K562 (cell line): ENCODE measurements around the gene FARP2. TPM values are rescaled to one million over a fixed set of nuclear protein-coding genes. Genes with fewer than 3 reads are reported as not detected.

ENCODE experiments used
- ATAC-seq: fragments of 200-7000 bp; cut with Tn5 transposase; 3 replicates; pipeline ENCODE4 v1.9.1; 2020; ENCODE audit warnings: moderate library complexity
- BruUV-seq: library from RNA; stranded (reverse); fragments of 400-500 nt; replicated peaks from 2 replicates; lab custom pipeline; 2021; lab: Mats Ljungman, UMichigan
- CTCF ChIA-PET: fragments of 300-600 bp; formaldehyde crosslinking; extraction: SDS; loops from one replicate; lab custom pipeline; 2021; ENCODE audit warnings: low intra/inter-chr PET ratio; lab: Yijun Ruan, JAX
- POLR2A ChIA-PET: fragments of 300-600, 350-650 bp; sonication (Branson Sonifier 250); formaldehyde crosslinking; extraction: SDS; loops from one replicate; lab custom pipeline; 2021; ENCODE audit warnings: antibody characterized with exemption, inconsistent platforms; lab: Yijun Ruan, JAX
- DNase-seq, 4 experiments: peaks; one replicate each; pipeline versions ENCODE4 v3.0.0 to v3.0.0-alpha.2; 2011 to 2018; ENCODE audit warnings: low spot score in 3 of 4, mixed read lengths in 3 of 4; ENCODE audit errors: extremely low read depth in 1 of 4
- FAIRE-seq: peaks from 2 replicates; lab custom pipeline; 2011; peaks lifted over from hg19 to GRCh38; lab: Jason Lieb, UNC
- H2AFZ ChIP-seq: 2 replicates; pipeline ENCODE4 v1.6.0; 2011; ENCODE audit warnings: low read depth, low read length, control low read depth, inconsistent platforms
- H3K27ac ChIP-seq: fragments of 200-600 bp; 3 replicates; pipeline ENCODE4 v1.8.0; 2011; ENCODE audit warnings: low read depth, mild to moderate bottlenecking, control low read depth, inconsistent platforms, low read length, moderate library complexity, mixed read lengths; ENCODE audit errors: extremely low read depth
- H3K27me3 ChIP-seq, 2 experiments: fragments of 300-600 bp in 1 of 2; 2 replicates in 1 of 2; 3 replicates in 1 of 2; pipeline versions ENCODE4 v1.6.0 to v1.8.0; 2011; ENCODE audit warnings: inconsistent platforms in 2 of 2, low read length in 2 of 2, mild to moderate bottlenecking in 1 of 2, mixed read lengths in 1 of 2, moderate library complexity in 1 of 2; ENCODE audit not compliant: control insufficient read depth in 2 of 2, insufficient read depth in 2 of 2
- H3K36me3 ChIP-seq: fragments of 300-600 bp; 3 replicates; pipeline ENCODE4 v1.8.0; 2011; ENCODE audit warnings: mild to moderate bottlenecking, low read length, inconsistent platforms; ENCODE audit not compliant: control insufficient read depth, insufficient read depth
- H3K4me1 ChIP-seq, 2 experiments: fragments of 200-600 bp in 1 of 2; replicated peaks in 1 of 2; 2 replicates in 1 of 2; 3 replicates in 1 of 2; pipeline versions ENCODE4 v1.5.1 to v1.8.0; 2011; ENCODE audit warnings: inconsistent platforms in 2 of 2, low read length in 2 of 2, mild to moderate bottlenecking in 1 of 2, mixed read lengths in 1 of 2, moderate library complexity in 1 of 2; ENCODE audit not compliant: control insufficient read depth in 2 of 2, insufficient read depth in 2 of 2
- H3K4me2 ChIP-seq: 2 replicates; pipeline ENCODE4 v1.6.1; 2011; ENCODE audit warnings: low read length, control low read depth, inconsistent platforms, mixed read lengths; ENCODE audit not compliant: insufficient read depth
- H3K4me3 ChIP-seq: fragments of 200-600 bp; sonication (generic), shearing (Covaris generic); 2 replicates; pipeline ENCODE4 v1.5.1; 2016; ENCODE audit warnings: control low read depth, inconsistent platforms
- H3K79me2 ChIP-seq: fragments of 200-600 bp; 3 replicates; pipeline ENCODE4 v1.8.0; 2011; ENCODE audit warnings: low read length, inconsistent platforms; ENCODE audit not compliant: control insufficient read depth, insufficient read depth
- H3K9ac ChIP-seq, 2 experiments: 2 replicates each; pipeline versions ENCODE4 v1.6.0 to v1.6.1; 2011; ENCODE audit warnings: low read depth in 2 of 2, low read length in 2 of 2, control low read depth in 1 of 2, inconsistent platforms in 1 of 2, mild to moderate bottlenecking in 1 of 2, mixed read lengths in 1 of 2; ENCODE audit not compliant: insufficient read depth in 1 of 2
- H3K9me1 ChIP-seq: one replicate; pipeline ENCODE4 v1.6.0; 2011; ENCODE audit warnings: inconsistent platforms, mild to moderate bottlenecking, low read length, moderate library complexity; ENCODE audit not compliant: control insufficient read depth, insufficient read depth
- H3K9me3 ChIP-seq: replicated peaks from 2 replicates; pipeline ENCODE4 v1.5.1; 2011; ENCODE audit warnings: low read depth, low read length, inconsistent platforms; ENCODE audit not compliant: control insufficient read depth, insufficient read depth
- H4K20me1 ChIP-seq: replicated peaks from 2 replicates; pipeline ENCODE4 v1.6.1; 2011; ENCODE audit warnings: low read length, inconsistent platforms, mixed read lengths; ENCODE audit not compliant: control insufficient read depth, insufficient read depth
- CSDE1 ChIP-seq, 2 experiments: fragments of 450-650 bp; IDR thresholded peaks; 2 replicates each; pipeline ENCODE4 v1.6.1; 2016; ENCODE audit warnings: mild to moderate bottlenecking in 1 of 2
- CTCF ChIP-seq, 3 experiments: IDR thresholded peaks in 2 of 3; conservative IDR thresholded peaks in 1 of 3; 2 replicates each; pipeline ENCODE4 v1.5.1; 2011 to 2012; ENCODE audit warnings: low read length in 3 of 3, mild to moderate bottlenecking in 3 of 3, control low read depth in 2 of 3, improper control_type of control experiment in 1 of 3, inconsistent platforms in 1 of 3, low read depth in 1 of 3, mixed read lengths in 1 of 3, moderate library complexity in 1 of 3; ENCODE audit not compliant: insufficient read depth in 2 of 3
- E2F6 ChIP-seq, 2 experiments: IDR thresholded peaks; 2 replicates each; pipeline ENCODE4 v1.6.1; 2011; ENCODE audit warnings: borderline replicate concordance in 1 of 2, control low read depth in 1 of 2, low read depth in 1 of 2, low read length in 1 of 2, mild to moderate bottlenecking in 1 of 2, mixed read lengths in 1 of 2, moderate library complexity in 1 of 2; ENCODE audit not compliant: insufficient read depth in 1 of 2, insufficient read length in 1 of 2, poor library complexity in 1 of 2, severe bottlenecking in 1 of 2; ENCODE audit errors: extremely low read depth in 1 of 2
- ETV6 ChIP-seq, 3 experiments: fragments of 150-350 bp in 1 of 3; sonication (generic) in 1 of 3; formaldehyde crosslinking in 1 of 3; IDR thresholded peaks; 2 replicates each; pipeline versions ENCODE4 v1.6.1 to v1.8.0; 2014 to 2022; ENCODE audit warnings: borderline replicate concordance in 2 of 3, low read depth in 2 of 3, antibody characterized with exemption in 1 of 3, low read length in 1 of 3, mild to moderate bottlenecking in 1 of 3, missing genetic modification reagents in 1 of 3
- NUFIP1 ChIP-seq: fragments of 450-650 bp; IDR thresholded peaks from 2 replicates; pipeline ENCODE4 v1.6.1; 2018; ENCODE audit not compliant: partially characterized antibody
- RBM14 ChIP-seq: fragments of 200-400 bp; formaldehyde crosslinking; IDR thresholded peaks from 2 replicates; pipeline ENCODE4 v1.6.1; 2018; ENCODE audit warnings: low read depth, mild to moderate bottlenecking, low read length, moderate library complexity, borderline replicate concordance; ENCODE audit not compliant: insufficient read depth
- XRCC3 ChIP-seq: fragments of 450-650 bp; IDR thresholded peaks from 2 replicates; pipeline ENCODE4 v1.6.1; 2017; ENCODE audit warnings: mild to moderate bottlenecking, moderate library complexity
- ZC3H11A ChIP-seq: IDR thresholded peaks from 2 replicates; pipeline ENCODE4 v1.6.1; 2012; ENCODE audit warnings: low read depth, low read length, improper control_type of control experiment
- WGBS: fragments of 100-300 bp; shearing (Covaris generic); methylation state at CpG from one replicate; pipeline ENCODE4 v1.1.6; 2016; ENCODE audit warnings: low coverage, mixed read lengths; ENCODE audit not compliant: insufficient coverage; ENCODE audit errors: missing lambda C conversion rate; 5-methylcytosine and 5-hydroxymethylcytosine counted together
- in situ Hi-C: fragments of 300-500 bp; cut with MboI; formaldehyde crosslinking; loops from 4 replicates; pipeline ENCODE4 v1.15.0; 2018; ENCODE audit warnings: inconsistent platforms, mixed read lengths
- intact Hi-C: fragments of 100-400 bp; cut with micrococcal nuclease; formaldehyde crosslinking; loops from 2 replicates; pipeline ENCODE4 v1.14.2; 2022
- polyA plus RNA-seq, 8 experiments: library from polyadenylated mRNA; depleted of rRNA in 4 of 8; stranded (reverse) in 5 of 8; unstranded in 3 of 8; fragments of >200 nt; fragmentation: Nextera tagmentation in 2 of 8; fragmentation: Illumina TruSeq in 1 of 8; extraction: Ambion mirVana in 2 of 8; extraction: Trizol in 1 of 8; gene quantifications; 2 replicates each; pipeline versions ENCODE4 v1.2.1 to v1.2.3, GENCODE V29; 2011 to 2014; ENCODE audit warnings: inconsistent platforms in 1 of 8, missing spikeins in 1 of 8
- total RNA-seq, 7 experiments: library from RNA; depleted of rRNA in 6 of 7; stranded (reverse); fragments of >200 nt in 6 of 7; fragmentation: Illumina TruSeq in 2 of 7; extraction: Trizol in 2 of 7; gene quantifications; 2 replicates each; pipeline versions ENCODE4 v1.2.1 to v1.2.3, GENCODE V29; 2011 to 2021; ENCODE audit warnings: low replicate concordance in 1 of 7
- TF ChIP-seq, protein P1 (sequence below): fragments of 250-450 bp; sonication (Bioruptor Pico); IDR thresholded peaks from 2 replicates; pipeline ENCODE4 v1.5.0; 2021
- TF ChIP-seq, protein P2 (sequence below): fragments of 450-650 bp; IDR thresholded peaks from 2 replicates; pipeline ENCODE4 v1.6.1; 2017; ENCODE audit warnings: antibody characterized with exemption
- TF ChIP-seq, protein P3 (sequence below): IDR thresholded peaks from 2 replicates; pipeline ENCODE4 v1.6.1; 2014; ENCODE audit warnings: antibody characterized with exemption

Gene FARP2
- total and polyA plus RNA-seq, 9 of the 15 experiments (the other 6 are each of a cell fraction or from before 2014, with no cell fraction given), result 4.1 to 38.1 (median 21.1) TPM

GRCh38 chr2:241375300-241375699, 19.2 kb downstream of the FARP2 start:
- 100% methylated on average over 1 of the region's 1 CpG for WGBS

More at GRCh38 chr2:241375300-241375699, 19.2 kb downstream of the FARP2 start:
- in situ Hi-C loops (no loop called here), intact Hi-C loops (no loop called here)
- no peak for DNase-seq
- no TSS peak for BruUV-seq
- Histone ChIP-seq H3K27ac (no peak overlapping the region), H3K4me3 (no peak overlapping the region), H3K4me1 (no peaks in the 10 kb centered on the region), H3K9me3 (no peaks in the 10 kb centered on the region), H3K9ac (no peak overlapping the region), H2AFZ (no peak overlapping the region), H4K20me1 (0 out of 2 replicates have a peak, but pooled peaks cover 4% of the 10 kb centered on the region), H3K9me1 (no peaks in the 10 kb centered on the region), H3K36me3 (peaks cover 18% of the 10 kb centered on the region; the same call in 1 of the 3 replicates), H3K27me3 (no peaks in the 10 kb centered on the region), H3K79me2 (peaks cover 8% of the 10 kb centered on the region; the same call in 1 of the 3 replicates), H3K4me2 (no peak overlapping the region)
- FAIRE-seq, result no peak
- CTCF ChIA-PET, result no interaction called here
- POLR2A ChIA-PET, result interaction anchor here (1.0 to 1.4 kb wide), 2 partner anchors 9 to 12 kb away, joined by 3 read pairs; no protein-coding TSS in a partner anchor
- ATAC-seq, result no peak
- TF ChIP-seq RBM14, result no peak
- TF ChIP-seq ETV6 (IDR thresholded peaks at IDR 0.05; ENCODE audit: borderline replicate concordance in 1 of 2, low read depth in 2 of 2, low read length in 1 of 2), result no peak
- no peak for TF ChIP-seq ETV6 (CRISPR knock-in tag; IDR thresholded peaks at IDR 0.05; ENCODE audit: borderline replicate concordance)
- TF ChIP-seq XRCC3, result no peak
- TF ChIP-seq NUFIP1, result no peak
- no peak for TF ChIP-seq E2F6 (IDR thresholded peaks at IDR 0.05; ENCODE audit: borderline replicate concordance in 1 of 2, extremely low read depth in 1 of 2, insufficient read depth in 1 of 2, insufficient read length in 1 of 2, low read depth in 1 of 2, low read length in 1 of 2, poor library complexity in 1 of 2, severe bottlenecking in 1 of 2)
- TF ChIP-seq, protein P1, sequence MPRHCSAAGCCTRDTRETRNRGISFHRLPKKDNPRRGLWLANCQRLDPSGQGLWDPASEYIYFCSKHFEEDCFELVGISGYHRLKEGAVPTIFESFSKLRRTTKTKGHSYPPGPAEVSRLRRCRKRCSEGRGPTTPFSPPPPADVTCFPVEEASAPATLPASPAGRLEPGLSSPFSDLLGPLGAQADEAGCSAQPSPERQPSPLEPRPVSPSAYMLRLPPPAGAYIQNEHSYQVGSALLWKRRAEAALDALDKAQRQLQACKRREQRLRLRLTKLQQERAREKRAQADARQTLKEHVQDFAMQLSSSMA, result no peak
- TF ChIP-seq, protein P2, sequence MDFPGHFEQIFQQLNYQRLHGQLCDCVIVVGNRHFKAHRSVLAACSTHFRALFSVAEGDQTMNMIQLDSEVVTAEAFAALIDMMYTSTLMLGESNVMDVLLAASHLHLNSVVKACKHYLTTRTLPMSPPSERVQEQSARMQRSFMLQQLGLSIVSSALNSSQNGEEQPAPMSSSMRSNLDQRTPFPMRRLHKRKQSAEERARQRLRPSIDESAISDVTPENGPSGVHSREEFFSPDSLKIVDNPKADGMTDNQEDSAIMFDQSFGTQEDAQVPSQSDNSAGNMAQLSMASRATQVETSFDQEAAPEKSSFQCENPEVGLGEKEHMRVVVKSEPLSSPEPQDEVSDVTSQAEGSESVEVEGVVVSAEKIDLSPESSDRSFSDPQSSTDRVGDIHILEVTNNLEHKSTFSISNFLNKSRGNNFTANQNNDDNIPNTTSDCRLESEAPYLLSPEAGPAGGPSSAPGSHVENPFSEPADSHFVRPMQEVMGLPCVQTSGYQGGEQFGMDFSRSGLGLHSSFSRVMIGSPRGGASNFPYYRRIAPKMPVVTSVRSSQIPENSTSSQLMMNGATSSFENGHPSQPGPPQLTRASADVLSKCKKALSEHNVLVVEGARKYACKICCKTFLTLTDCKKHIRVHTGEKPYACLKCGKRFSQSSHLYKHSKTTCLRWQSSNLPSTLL, result no peak
- TF ChIP-seq, protein P3, sequence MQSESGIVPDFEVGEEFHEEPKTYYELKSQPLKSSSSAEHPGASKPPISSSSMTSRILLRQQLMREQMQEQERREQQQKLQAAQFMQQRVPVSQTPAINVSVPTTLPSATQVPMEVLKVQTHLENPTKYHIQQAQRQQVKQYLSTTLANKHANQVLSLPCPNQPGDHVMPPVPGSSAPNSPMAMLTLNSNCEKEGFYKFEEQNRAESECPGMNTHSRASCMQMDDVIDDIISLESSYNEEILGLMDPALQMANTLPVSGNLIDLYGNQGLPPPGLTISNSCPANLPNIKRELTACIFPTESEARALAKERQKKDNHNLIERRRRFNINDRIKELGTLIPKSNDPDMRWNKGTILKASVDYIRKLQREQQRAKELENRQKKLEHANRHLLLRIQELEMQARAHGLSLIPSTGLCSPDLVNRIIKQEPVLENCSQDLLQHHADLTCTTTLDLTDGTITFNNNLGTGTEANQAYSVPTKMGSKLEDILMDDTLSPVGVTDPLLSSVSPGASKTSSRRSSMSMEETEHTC, result no peak
- no peak for TF ChIP-seq CTCF (IDR thresholded peaks at IDR 0.05 in 2 of 3, conservative IDR thresholded peaks at IDR 0.05 in 1 of 3; ENCODE audit: insufficient read depth in 2 of 3, low read depth in 1 of 3, low read length in 3 of 3)
- TF ChIP-seq ZC3H11A, result no peak
- TF ChIP-seq CSDE1 (IDR thresholded peaks at IDR 0.05), result no peak
